ENCODE data around the gene NAXD.

The NAXD gene

GRCh38 chr13:110641055-110642015 is 26.0 kb downstream of the NAXD start:
- Mint-ChIP-seq H3K36me3 (ENCODE audit: low read depth) (peaks cover 25% of the 10 kb centered on the region), H3K27ac (no peak overlapping the region), H3K9me3 (no peaks in the 10 kb centered on the region), H3K4me1 (ENCODE audit: low read depth) (no peaks in the 10 kb centered on the region), H3K4me3 (no peak overlapping the region), H3K27me3 (ENCODE audit: low read depth) (no peaks in the 10 kb centered on the region)

GRCh38 chr13:110642291-110642981 is 27.1 kb downstream of the NAXD start:
- Mint-ChIP-seq H3K4me1 (ENCODE audit: low read depth) (no peaks in the 10 kb centered on the region), H3K27ac (no peak overlapping the region), H3K36me3 (ENCODE audit: low read depth) (peaks cover 18% of the 10 kb centered on the region), H3K9me3 (no peaks in the 10 kb centered on the region), H3K27me3 (ENCODE audit: low read depth) (no peaks in the 10 kb centered on the region), H3K4me3 (no peak overlapping the region)

DNA sequence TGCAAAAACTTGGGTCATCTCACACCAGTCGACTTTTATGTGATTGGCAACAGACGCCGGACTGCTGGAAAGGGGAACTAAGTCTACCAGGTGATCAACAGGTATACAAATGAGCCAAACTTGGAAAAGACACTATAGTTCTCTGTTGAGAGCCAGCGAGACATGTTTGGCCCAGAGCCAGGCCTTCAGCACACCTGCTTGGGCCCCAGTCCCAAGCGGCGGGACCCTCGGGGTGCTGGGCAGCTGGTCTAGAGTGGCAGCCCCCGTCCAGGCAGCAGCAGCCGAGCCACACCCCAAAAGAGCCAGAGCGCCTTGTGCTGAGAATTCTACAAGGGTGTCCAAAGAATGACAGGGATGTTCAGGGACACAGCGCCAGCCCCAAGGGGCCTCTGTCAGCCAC is 28.0 kb downstream of the NAXD start:
- peaks cover 18% of the 10 kb centered on the region for H3K36me3 Mint-ChIP-seq (ENCODE audit: low read depth)
- H3K27ac Mint-ChIP-seq = no peak overlapping the region
- no peaks in the 10 kb centered on the region for H3K9me3 Mint-ChIP-seq
- H3K4me3 Mint-ChIP-seq = no peak overlapping the region
- no peaks in the 10 kb centered on the region for H3K4me1 Mint-ChIP-seq (ENCODE audit: low read depth)
- H3K27me3 Mint-ChIP-seq (ENCODE audit: low read depth) = no peaks in the 10 kb centered on the region

GRCh38 chr13:110643768-110644421 is 28.6 kb downstream of the NAXD start:
- H3K27ac Mint-ChIP-seq = no peak overlapping the region
- H3K4me1 Mint-ChIP-seq (ENCODE audit: low read depth) = no peaks in the 10 kb centered on the region
- H3K27me3 Mint-ChIP-seq (ENCODE audit: low read depth) = no peaks in the 10 kb centered on the region
- H3K4me3 Mint-ChIP-seq = no peak overlapping the region
- peaks cover 14% of the 10 kb centered on the region for H3K36me3 Mint-ChIP-seq (ENCODE audit: low read depth)
- no peaks in the 10 kb centered on the region for H3K9me3 Mint-ChIP-seq

DNA sequence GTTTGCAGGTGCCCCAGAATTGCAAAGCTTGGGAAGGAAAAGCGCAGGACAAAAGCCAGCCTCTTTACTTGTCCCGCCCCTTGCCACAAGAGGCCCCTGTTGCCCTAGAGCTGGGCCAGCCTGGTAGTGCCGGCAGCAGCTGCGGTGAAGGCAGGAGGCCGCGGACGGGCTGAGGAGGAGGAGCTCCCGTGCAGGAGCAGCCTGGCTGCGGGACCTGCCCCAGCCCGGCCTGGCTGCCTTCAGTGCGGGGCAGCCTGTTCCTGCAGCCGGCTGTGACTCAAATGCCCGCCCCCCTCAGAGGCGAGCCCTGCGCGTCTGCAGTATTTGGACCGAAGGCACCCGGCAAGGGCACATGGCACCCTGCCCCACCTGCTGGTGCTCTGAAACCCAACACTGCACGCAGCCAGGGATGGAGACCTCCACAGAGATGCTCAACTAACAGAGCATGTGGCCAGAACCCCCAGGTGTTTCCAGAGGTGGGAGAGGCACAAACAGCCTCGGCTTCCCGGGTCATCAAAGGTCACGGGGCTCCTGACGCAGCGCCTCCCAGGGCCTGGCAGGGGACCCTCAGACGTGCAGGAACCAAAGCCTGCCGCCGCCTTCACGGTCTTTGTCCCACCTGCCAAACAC is 29.7 kb downstream of the NAXD start:
- no peaks in the 10 kb centered on the region for H3K27me3 Mint-ChIP-seq (ENCODE audit: low read depth)
- H3K27ac Mint-ChIP-seq = no peak overlapping the region
- peaks cover 12% of the 10 kb centered on the region for H3K36me3 Mint-ChIP-seq (ENCODE audit: low read depth)
- no peak overlapping the region for H3K4me3 Mint-ChIP-seq
- H3K4me1 Mint-ChIP-seq (ENCODE audit: low read depth) = no peaks in the 10 kb centered on the region
- no peaks in the 10 kb centered on the region for H3K9me3 Mint-ChIP-seq

GRCh38 chr13:110645750-110646149 is 30.4 kb downstream of the NAXD start:
- H3K27ac Mint-ChIP-seq = no peak overlapping the region
- no peaks in the 10 kb centered on the region for H3K4me1 Mint-ChIP-seq (ENCODE audit: low read depth)
- H3K27me3 Mint-ChIP-seq (ENCODE audit: low read depth) = no peaks in the 10 kb centered on the region
- H3K36me3 Mint-ChIP-seq (ENCODE audit: low read depth) = peaks cover 12% of the 10 kb centered on the region
- no peaks in the 10 kb centered on the region for H3K9me3 Mint-ChIP-seq
- H3K4me3 Mint-ChIP-seq = no peak overlapping the region

- H3K27ac Mint-ChIP-seq = no peak overlapping the region
- H3K27me3 Mint-ChIP-seq (ENCODE audit: low read depth) = no peaks in the 10 kb centered on the region
- H3K9me3 Mint-ChIP-seq = no peaks in the 10 kb centered on the region
- no peaks in the 10 kb centered on the region for H3K4me1 Mint-ChIP-seq (ENCODE audit: low read depth)
- peaks cover 10% of the 10 kb centered on the region for H3K36me3 Mint-ChIP-seq (ENCODE audit: low read depth)
- no peak overlapping the region for H3K4me3 Mint-ChIP-seq
Observed at GRCh38 chr13:110646442-110647364, 31.4 kb downstream of the NAXD start.

- no peaks in the 10 kb centered on the region for H3K9me3 Mint-ChIP-seq
- H3K4me1 Mint-ChIP-seq (ENCODE audit: low read depth) = no peaks in the 10 kb centered on the region
- no peak overlapping the region for H3K27ac Mint-ChIP-seq
- H3K36me3 Mint-ChIP-seq (ENCODE audit: low read depth) = peaks cover 10% of the 10 kb centered on the region
- H3K27me3 Mint-ChIP-seq (ENCODE audit: low read depth) = no peaks in the 10 kb centered on the region
- no peak overlapping the region for H3K4me3 Mint-ChIP-seq
Observed at GRCh38 chr13:110647365-110647737, 32.0 kb downstream of the NAXD start.

GRCh38 chr13:110648146-110648819 is 32.9 kb downstream of the NAXD start:
- H3K27me3 Mint-ChIP-seq (ENCODE audit: low read depth) = no peaks in the 10 kb centered on the region
- peaks cover 11% of the 10 kb centered on the region for H3K36me3 Mint-ChIP-seq (ENCODE audit: low read depth)
- H3K27ac Mint-ChIP-seq = no peak overlapping the region
- H3K4me1 Mint-ChIP-seq (ENCODE audit: low read depth) = no peaks in the 10 kb centered on the region
- H3K4me3 Mint-ChIP-seq = no peak overlapping the region
- no peaks in the 10 kb centered on the region for H3K9me3 Mint-ChIP-seq

- H3K4me1 Mint-ChIP-seq (ENCODE audit: low read depth) = no peaks in the 10 kb centered on the region
- H3K27me3 Mint-ChIP-seq (ENCODE audit: low read depth) = no peaks in the 10 kb centered on the region
- H3K36me3 Mint-ChIP-seq (ENCODE audit: low read depth) = peaks cover 12% of the 10 kb centered on the region
- H3K4me3 Mint-ChIP-seq = no peak overlapping the region
- no peaks in the 10 kb centered on the region for H3K9me3 Mint-ChIP-seq
- no peak overlapping the region for H3K27ac Mint-ChIP-seq
Observed at GRCh38 chr13:110648848-110649421, 33.6 kb downstream of the NAXD start.

DNA sequence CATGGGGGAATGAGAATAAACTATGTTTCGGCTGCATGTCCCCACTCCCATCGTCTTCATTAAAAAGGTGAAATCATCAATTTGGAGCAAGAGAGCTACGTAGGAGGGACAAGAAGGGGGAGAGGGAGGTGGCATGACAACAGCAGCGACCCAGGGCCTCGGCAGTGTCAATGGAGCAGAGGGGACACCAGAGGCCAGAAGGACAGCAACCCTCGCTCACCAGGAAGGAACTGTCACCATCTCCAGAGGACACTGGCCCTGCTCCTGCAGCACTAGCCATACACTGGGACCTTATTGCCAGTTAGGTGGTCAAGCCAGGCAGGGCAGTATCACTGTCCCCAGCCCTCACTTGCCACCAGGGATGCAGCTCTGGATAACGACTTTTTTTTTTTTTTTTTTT is 34.2 kb downstream of the NAXD start:
- no peaks in the 10 kb centered on the region for H3K27me3 Mint-ChIP-seq (ENCODE audit: low read depth)
- no peak overlapping the region for H3K27ac Mint-ChIP-seq
- H3K4me3 Mint-ChIP-seq = no peak overlapping the region
- H3K36me3 Mint-ChIP-seq (ENCODE audit: low read depth) = peaks cover 12% of the 10 kb centered on the region
- no peaks in the 10 kb centered on the region for H3K4me1 Mint-ChIP-seq (ENCODE audit: low read depth)
- H3K9me3 Mint-ChIP-seq = no peaks in the 10 kb centered on the region

- Mint-ChIP-seq H3K4me1 (ENCODE audit: low read depth) (no peaks in the 10 kb centered on the region), H3K36me3 (ENCODE audit: low read depth) (peaks cover 12% of the 10 kb centered on the region), H3K27ac (no peak overlapping the region)
Observed at GRCh38 chr13:110650436-110650835, 35.1 kb downstream of the NAXD start.

DNA sequence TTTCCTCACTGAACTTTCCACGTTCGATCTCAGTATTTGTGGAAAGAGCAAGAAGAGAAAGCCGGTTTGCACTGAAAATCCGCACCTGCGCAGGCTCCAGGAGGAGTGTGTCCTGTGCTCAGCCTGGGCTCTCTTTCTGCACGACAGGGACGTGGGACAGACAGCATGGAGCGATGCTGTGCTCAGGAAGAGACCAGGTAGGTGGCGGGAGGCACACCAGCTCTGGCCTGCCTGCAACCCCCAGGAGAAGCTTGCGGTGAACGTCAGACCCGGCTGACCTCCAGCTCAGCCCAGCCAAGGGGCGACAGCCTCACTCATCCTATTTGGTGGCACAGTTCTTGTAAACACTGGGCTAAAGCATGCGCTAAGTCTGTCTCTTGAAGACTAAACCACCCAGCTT is 35.9 kb downstream of the NAXD start:
- no peak overlapping the region for H3K4me3 Mint-ChIP-seq
- no peak overlapping the region for H3K27ac Mint-ChIP-seq
- H3K4me1 Mint-ChIP-seq (ENCODE audit: low read depth) = peaks cover 3% of the 10 kb centered on the region
- peaks cover 11% of the 10 kb centered on the region for H3K36me3 Mint-ChIP-seq (ENCODE audit: low read depth)
- no peaks in the 10 kb centered on the region for H3K27me3 Mint-ChIP-seq (ENCODE audit: low read depth)
- no peaks in the 10 kb centered on the region for H3K9me3 Mint-ChIP-seq

More at GRCh38 chr13:110650436-110650835, 35.1 kb downstream of the NAXD start:
- no peaks in the 10 kb centered on the region for H3K27me3 Mint-ChIP-seq (ENCODE audit: low read depth)
- no peaks in the 10 kb centered on the region for H3K9me3 Mint-ChIP-seq
- no peak overlapping the region for H3K4me3 Mint-ChIP-seq
